Stimulated activated CD8-positive, alpha-beta memory T cell treated with anti-CD3 and anti-CD28 coated beads, Interleukin-4, amount 100 ng/mL, for 24 hours (primary cell): ENCODE data around the gene LRRC58.
"Not testable (repeated sequence)": the region's sequence is repeated elsewhere in the genome, so short reads cannot be mapped to it uniquely, and the experiment has no call there.

Source experiments
- DNase-seq: peaks from one replicate; pipeline ENCODE4 v3.0.0-alpha.2; 2020; ENCODE audit warnings: low read depth

Gene LRRC58

DNA sequence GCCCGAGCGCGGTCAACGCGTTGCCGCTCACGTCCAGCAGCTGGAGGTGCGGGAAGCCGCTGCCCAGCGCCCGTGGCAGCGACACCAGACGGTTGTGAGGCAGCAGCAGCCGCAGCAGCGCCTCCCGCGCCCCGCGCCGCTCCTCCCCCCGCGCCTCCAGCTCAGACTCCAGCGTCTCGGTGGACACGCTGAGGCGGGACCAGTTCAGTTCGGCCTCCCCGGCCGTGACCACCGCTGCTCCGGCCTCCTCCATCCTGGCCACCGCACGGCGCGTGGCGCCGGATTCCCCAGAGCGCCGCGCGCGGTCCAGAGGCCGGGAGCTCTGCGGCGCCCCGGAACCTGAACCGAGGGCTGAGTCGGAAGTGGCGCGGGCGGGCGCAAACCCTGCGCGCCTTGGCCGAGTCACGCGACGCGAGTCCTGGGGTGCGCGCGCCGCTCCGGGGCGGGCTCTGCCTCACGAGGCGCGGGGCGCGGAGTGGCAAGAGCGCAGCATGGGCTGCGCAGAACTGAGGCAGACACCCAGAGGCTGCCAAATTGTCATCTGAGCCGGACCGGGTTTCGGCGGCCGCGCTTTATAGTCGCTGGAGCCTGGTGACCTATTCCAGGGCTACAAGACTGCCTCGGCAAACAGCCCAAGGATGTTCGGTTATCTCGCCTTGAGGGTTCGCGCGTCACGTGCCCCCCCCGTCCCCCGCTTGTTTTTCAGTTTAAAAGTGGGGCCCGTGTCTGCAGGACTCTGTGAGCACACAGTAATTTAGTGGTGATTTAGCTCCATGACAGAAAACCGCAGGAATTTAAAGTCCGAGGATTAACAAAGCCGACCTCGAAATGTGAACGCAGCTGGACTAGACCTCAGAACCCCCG is at the start of gene LRRC58:
Gene LRRC58, minus strand, starts transcription at position 364 of the 864 bp plus-strand sequence. Its CDS starts 111 bp downstream, at position 253.
- DNase-seq: peak; percentile 80

- no peak for DNase-seq
Measured at GRCh38 chr3:120396469-120396868, 47.3 kb upstream of the LRRC58 start.

GRCh38 chr3:120394347-120394746 is 45.2 kb upstream of the LRRC58 start:
- no peak for DNase-seq

GRCh38 chr3:120393761-120394160 is 44.6 kb upstream of the LRRC58 start:
- DNase-seq: no peak

- no peak for DNase-seq
Measured at GRCh38 chr3:120393243-120393642, 44.1 kb upstream of the LRRC58 start.

DNA sequence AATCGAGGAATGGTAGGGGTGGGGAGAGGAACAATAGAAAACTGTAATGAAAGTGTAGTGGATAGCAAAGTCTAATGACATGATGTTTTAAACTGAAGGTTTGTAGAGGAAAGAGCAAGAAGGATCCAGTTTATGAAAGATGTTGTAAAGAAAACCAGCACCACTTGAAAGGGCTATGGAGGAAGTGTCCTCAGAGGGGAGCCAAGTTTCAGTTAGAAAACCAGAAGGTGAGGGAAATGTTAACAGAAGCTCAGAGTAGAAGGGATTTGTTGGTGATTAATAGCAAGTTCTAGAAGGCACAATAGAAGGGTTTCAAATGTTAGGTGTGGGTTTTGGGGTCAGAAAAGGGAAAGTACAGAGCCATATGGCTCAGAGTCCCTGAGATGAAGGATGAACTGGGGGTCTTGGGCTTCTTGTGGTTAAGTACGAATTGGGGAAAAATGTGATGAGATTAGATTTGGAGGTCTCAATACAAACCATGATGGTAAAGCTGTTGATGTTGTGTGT is 33.8 kb upstream of the LRRC58 start:
- DNase-seq: no peak

GRCh38 chr3:120381503-120381902 is 32.3 kb upstream of the LRRC58 start:
- no peak for DNase-seq

- not testable (repeated sequence) for DNase-seq
Measured at GRCh38 chr3:120377948-120378347, 28.8 kb upstream of the LRRC58 start.

DNA sequence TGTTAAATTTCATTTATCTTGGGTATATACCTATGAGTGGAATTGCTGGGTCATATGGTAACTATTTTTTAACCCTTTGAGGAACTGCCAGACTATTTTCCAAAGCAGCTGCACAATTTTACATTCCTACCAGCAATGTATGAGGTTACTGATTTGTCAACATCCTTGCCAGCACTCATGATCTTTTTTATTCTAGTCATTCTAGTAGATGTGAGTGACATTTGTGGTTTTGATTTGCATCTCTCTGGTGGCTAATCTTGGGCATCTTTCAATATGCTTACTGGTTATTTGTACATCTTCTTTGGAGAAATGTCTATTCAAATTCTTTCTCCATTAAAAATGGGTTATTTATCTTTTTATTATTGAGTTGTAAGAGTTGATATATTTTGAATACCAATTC is 21.3 kb upstream of the LRRC58 start:
- DNase-seq: no peak

DNA sequence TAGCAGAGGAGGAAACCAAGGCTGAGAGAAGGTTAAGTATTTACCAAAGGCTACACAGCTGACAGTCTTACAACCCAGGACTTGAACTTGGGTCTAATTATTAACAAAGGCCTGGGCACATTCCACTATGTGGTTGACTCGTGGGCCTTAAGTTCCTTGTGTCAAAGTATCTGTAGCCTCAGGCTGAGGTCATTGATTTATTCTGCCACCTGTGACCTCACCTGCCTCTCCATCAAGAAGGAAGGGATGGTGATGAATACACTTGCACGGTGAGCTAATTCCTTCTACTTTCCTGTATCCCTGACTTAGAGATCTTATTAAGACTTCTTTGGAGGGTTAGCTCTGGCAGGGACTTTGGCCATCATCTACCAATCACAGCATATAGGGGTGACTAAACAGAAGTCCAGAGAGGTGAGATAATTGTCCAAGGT is 19.9 kb upstream of the LRRC58 start:
- no peak for DNase-seq

GRCh38 chr3:120368172-120368571 is 19.0 kb upstream of the LRRC58 start:
- no peak for DNase-seq

DNA sequence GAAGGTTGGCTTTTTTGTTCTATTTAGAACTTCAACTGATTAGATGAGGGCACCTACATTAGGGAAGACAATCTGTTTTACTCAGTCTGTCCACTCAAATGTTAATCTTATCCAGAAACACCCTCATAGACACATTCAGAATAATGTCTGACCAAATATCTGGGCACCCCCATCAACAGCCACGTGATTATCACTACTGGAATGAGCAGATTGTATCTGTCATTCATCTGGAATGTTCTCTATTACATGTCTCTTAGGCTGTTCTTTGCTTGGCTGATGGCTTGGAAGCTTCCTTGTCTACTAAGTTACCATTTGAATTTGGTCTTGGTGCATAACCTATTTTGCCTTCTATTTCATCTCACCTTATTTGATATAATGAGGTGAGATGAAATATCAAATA is 15.7 kb upstream of the LRRC58 start:
- no peak for DNase-seq

DNA sequence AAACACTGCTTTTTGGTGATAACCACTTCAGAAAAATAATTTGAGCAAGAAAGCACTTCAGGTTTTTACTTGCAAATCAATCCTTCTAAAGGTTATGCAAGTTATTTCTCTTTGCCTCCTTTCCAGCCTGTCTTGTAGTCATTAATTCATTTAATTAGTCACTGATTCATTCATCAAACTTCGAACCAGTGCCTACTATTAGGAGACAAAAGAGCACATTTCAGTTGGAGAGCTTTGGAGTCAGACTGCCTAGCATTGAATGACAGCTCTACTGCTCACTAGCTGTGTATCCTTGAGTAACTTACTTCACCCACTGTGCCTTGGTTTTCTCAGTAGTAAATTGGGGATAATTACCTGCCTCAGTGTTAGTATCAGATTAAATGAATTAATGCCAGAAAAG is 14.9 kb upstream of the LRRC58 start:
- DNase-seq: no peak

GRCh38 chr3:120357807-120358206 is 8.7 kb upstream of the LRRC58 start:
- no peak for DNase-seq

- no peak for DNase-seq
Measured at GRCh38 chr3:120355486-120355885, 6.3 kb upstream of the LRRC58 start.

- DNase-seq: no peak
Measured at GRCh38 chr3:120353463-120353862, 4.3 kb upstream of the LRRC58 start.

DNA sequence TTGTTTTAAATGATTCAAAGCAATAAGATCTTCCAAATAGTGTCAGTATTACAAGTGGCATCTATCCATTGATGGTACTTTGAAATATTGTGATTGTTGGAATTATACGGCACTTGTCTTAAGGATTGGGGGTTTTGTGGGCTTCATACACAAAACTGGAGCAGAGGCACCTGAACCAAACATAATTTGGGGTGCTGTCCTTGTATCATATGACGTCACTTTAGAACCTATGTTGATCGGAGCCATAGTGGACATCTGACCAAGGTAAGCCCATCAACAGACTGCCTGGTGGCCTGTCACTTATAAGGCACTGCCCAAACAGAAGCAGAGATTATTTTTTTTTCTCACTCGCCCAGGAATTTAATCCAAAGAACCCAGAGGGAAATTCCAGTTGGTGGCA is 2.9 kb upstream of the LRRC58 start:
- DNase-seq: no peak

GRCh38 chr3:120350401-120350941 is 1.3 kb upstream of the LRRC58 start:
- no peak for DNase-seq

DNA sequence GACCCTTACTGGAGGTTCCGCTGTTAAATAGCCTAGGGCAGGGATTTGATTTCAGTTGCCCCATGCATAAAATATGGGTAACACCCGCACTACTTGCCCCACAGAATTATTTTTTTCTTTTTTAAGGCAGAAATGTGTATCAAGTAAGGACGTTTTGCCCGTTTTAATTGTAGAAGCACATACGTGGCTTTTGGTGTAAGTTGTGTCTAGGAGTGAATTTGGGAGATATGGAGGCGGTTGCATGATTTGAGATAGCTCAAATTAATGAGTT is 636 bp upstream of the LRRC58 start:
- DNase-seq: no peak

- peak; percentile 25 for DNase-seq
Measured at GRCh38 chr3:120348065-120348990, 826 bp downstream of the LRRC58 start.

GRCh38 chr3:120344349-120344748 is 4.8 kb downstream of the LRRC58 start:
- no peak for DNase-seq

- DNase-seq: no peak
Measured at GRCh38 chr3:120341658-120342346, 7.4 kb downstream of the LRRC58 start.
